Measurements from ENCODE around the gene IFIT5.

Gene IFIT5, protein sequence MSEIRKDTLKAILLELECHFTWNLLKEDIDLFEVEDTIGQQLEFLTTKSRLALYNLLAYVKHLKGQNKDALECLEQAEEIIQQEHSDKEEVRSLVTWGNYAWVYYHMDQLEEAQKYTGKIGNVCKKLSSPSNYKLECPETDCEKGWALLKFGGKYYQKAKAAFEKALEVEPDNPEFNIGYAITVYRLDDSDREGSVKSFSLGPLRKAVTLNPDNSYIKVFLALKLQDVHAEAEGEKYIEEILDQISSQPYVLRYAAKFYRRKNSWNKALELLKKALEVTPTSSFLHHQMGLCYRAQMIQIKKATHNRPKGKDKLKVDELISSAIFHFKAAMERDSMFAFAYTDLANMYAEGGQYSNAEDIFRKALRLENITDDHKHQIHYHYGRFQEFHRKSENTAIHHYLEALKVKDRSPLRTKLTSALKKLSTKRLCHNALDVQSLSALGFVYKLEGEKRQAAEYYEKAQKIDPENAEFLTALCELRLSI

DNA sequence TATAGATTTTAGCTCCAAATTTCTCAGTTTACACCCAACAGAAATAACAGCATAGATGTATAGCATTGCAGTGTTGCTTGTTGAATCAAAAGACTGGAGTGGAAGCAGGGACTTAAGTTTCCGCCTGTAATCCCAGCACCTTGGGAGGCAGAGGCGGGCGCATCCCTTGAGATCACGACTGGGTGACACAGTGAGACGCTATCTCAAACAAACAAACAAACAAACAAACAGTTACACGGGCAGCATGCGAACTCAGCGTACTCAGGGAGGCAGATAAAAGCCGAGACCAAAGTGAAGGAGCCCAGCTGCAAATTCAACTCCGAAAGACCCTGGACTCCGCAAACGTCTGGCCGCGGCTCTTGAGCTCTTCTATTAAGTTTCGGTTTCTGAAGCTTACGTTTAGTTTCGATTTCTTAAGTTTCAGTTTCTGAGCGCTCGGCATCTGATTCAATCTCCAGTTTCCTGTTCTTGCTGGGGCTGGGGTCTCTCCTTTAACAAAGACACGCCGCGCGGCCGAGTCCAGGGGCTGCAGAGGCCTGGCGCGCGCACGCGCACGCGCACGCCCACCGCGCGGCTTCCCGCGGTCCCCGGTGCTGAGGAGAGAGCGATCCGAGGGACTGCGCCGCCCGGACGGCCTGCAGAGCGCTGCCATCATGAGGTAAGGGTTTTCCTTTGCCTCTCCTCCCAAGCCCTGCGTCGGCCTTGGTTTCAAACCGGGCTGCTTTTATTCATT lies at the start of gene IFIT5:
Gene IFIT5 (plus strand): TSS at position 423 of the 733 bp plus-strand sequence. CDS start 231 bp downstream, at position 654.
- DNase-seq (ENCODE audit: low spot score), result peak; percentile 62
- peak within 1 kb of the TSS; percentile 90 for H3K4me3 Mint-ChIP-seq
- peak within 1 kb of the TSS; percentile 94 for H3K27ac Mint-ChIP-seq
- H3K9me3 Mint-ChIP-seq, result peaks cover 8% of the 10 kb centered on the region
- H3K36me3 Mint-ChIP-seq (ENCODE audit: low read depth), result peaks cover 37% of the 10 kb centered on the region
- H3K4me1 Mint-ChIP-seq (ENCODE audit: low read depth), result peaks cover 54% of the 10 kb centered on the region
- H3K27me3 Mint-ChIP-seq (ENCODE audit: low read depth), result peaks cover 12% of the 10 kb centered on the region

DNA sequence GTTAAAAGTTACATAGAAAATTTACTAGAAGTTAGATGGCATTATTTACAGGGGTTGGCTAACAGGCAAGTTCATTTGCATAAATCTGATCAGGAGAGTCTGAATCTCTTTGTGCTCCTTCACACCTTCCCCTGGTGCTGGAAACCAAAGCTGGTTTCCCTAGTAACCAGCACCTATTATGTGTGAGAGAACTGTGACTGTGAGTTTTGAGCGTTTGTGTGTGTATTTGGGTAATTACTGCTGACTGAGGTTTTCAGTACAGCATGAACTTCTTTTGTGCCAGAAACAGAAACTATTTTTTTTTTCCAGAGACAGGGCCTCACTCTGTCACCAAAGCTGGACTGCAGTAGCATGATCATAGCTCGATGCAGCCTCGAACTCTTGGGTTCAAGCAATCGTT lies 46.8 kb upstream of the IFIT5 start:
- Mint-ChIP-seq H3K27ac (no peak overlapping the region), H3K9me3 (no peaks in the 10 kb centered on the region), H3K4me3 (no peak overlapping the region), H3K4me1 (ENCODE audit: low read depth) (peaks cover 11% of the 10 kb centered on the region), H3K27me3 (ENCODE audit: low read depth) (peaks cover 24% of the 10 kb centered on the region), H3K36me3 (ENCODE audit: low read depth) (no peaks in the 10 kb centered on the region)
- DNase-seq (ENCODE audit: low spot score), result no peak

DNA sequence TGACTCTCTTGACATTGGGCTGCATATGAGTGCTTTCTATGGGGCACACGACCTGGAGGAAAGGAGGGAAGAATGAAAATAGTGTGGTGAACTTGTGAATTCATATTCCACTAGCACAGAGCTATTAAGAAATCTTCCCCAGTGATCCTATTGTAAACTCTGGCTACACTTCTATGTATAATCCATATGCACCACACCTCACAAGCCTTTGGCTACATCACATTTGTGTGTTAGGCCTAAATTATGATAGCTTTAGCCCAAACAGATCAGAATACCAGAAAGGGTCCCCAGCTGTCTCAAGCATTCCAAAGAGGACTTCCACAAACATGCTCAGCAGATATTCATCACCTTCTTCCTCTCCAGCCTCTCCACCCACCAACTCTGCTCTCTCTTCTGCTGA lies 46.2 kb upstream of the IFIT5 start:
- no peaks in the 10 kb centered on the region for H3K36me3 Mint-ChIP-seq (ENCODE audit: low read depth)
- no peak overlapping the region for H3K27ac Mint-ChIP-seq
- DNase-seq (ENCODE audit: low spot score), result no peak
- H3K27me3 Mint-ChIP-seq (ENCODE audit: low read depth), result peaks cover 29% of the 10 kb centered on the region
- H3K4me1 Mint-ChIP-seq (ENCODE audit: low read depth), result peaks cover 11% of the 10 kb centered on the region
- no peak overlapping the region for H3K4me3 Mint-ChIP-seq
- H3K9me3 Mint-ChIP-seq, result no peaks in the 10 kb centered on the region

DNA sequence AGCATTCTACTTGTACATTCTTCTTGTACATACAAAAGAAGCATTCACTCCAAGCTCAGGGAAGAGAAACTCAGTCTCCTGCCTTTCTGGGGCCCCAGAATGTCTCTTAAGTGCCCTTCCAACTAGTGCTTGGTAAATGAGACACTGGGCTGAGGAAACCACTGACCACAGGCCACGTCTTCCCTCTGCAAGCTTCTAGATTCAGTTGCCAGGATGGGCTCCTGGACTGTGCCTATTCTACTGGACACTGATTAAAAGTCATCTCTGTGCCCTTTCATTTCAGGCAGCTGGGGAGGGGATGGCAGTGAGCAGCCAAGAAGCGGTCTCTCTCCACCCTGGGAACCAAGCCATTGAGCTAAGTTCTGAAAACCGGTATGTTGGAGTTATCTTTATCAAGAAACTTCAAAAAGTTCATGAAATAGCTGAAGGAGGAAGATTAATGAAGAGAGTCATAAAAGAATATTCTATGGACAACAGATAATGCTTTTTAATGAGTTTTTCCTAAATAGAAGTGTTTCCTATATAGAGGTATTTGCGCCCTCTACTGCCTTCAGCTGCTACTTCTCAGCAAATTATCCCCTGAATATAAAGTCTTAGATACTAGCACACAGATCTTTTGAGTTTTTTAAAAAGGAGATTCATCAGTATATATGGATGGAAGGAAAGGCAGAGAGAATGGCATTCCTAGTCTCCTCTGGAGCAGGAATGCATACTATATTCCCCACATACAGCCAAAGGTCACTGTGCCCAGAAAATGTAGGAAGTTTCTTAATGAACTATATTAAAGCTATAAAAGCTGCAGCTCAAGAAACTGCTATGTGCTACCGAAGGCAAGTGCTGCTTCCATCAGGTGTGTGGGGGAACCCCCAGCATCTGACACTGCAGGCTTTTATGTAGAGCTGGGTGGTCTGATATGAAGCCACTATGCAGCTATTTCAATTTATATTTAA lies 44.9 kb upstream of the IFIT5 start:
- Mint-ChIP-seq H3K27me3 (ENCODE audit: low read depth) (peaks cover 33% of the 10 kb centered on the region), H3K27ac (no peak overlapping the region), H3K36me3 (ENCODE audit: low read depth) (no peaks in the 10 kb centered on the region), H3K4me3 (no peak overlapping the region), H3K9me3 (no peaks in the 10 kb centered on the region), H3K4me1 (ENCODE audit: low read depth) (peaks cover 7% of the 10 kb centered on the region)
- no peak for DNase-seq (ENCODE audit: low spot score)

DNA sequence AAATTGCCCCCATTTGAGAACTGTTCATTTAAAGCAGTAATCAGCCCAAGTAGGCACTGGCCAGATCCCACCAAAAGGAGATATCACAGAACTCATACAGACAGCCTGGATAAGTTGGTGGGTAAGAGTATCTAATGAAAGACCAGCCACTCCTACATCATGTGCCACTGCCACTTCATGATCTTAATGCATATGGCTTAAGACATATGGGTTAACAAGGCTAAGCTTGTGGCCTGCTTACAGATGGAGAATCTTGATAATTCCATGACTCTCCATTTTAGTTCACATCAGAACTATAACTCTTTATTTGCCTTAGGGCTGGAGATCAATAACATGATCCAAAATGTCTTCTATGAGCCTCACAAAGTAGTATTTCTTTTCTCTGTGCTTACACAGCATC lies 43.3 kb upstream of the IFIT5 start:
- H3K27ac Mint-ChIP-seq, result no peak overlapping the region
- peaks cover 2% of the 10 kb centered on the region for H3K4me1 Mint-ChIP-seq (ENCODE audit: low read depth)
- DNase-seq (ENCODE audit: low spot score), result no peak
- H3K9me3 Mint-ChIP-seq, result no peaks in the 10 kb centered on the region
- no peak overlapping the region for H3K4me3 Mint-ChIP-seq
- H3K27me3 Mint-ChIP-seq (ENCODE audit: low read depth), result peaks cover 28% of the 10 kb centered on the region
- H3K36me3 Mint-ChIP-seq (ENCODE audit: low read depth), result no peaks in the 10 kb centered on the region

DNA sequence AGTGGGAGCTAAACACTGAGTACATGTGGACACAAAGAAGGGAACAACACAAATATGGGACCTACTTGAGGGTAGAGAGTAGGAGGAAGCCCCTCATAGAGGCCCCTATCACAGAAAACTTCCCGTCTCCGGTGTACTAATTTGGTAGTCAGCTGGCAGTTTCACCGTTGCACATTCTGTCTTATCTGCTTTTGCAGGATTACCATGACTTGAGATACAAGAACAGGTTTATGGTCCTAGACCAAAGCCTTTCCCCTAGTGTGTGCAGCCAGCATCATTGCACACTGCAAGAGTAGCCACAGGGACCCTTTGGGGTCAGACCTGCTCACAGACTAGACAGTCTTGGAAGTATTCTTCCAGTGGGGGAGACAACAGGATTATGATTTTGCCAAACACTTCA lies 42.4 kb upstream of the IFIT5 start:
- peaks cover 30% of the 10 kb centered on the region for H3K27me3 Mint-ChIP-seq (ENCODE audit: low read depth)
- no peaks in the 10 kb centered on the region for H3K9me3 Mint-ChIP-seq
- H3K27ac Mint-ChIP-seq, result no peak overlapping the region
- H3K36me3 Mint-ChIP-seq (ENCODE audit: low read depth), result no peaks in the 10 kb centered on the region
- no peak overlapping the region for H3K4me3 Mint-ChIP-seq
- DNase-seq (ENCODE audit: low spot score), result no peak
- peaks cover 2% of the 10 kb centered on the region for H3K4me1 Mint-ChIP-seq (ENCODE audit: low read depth)

DNA sequence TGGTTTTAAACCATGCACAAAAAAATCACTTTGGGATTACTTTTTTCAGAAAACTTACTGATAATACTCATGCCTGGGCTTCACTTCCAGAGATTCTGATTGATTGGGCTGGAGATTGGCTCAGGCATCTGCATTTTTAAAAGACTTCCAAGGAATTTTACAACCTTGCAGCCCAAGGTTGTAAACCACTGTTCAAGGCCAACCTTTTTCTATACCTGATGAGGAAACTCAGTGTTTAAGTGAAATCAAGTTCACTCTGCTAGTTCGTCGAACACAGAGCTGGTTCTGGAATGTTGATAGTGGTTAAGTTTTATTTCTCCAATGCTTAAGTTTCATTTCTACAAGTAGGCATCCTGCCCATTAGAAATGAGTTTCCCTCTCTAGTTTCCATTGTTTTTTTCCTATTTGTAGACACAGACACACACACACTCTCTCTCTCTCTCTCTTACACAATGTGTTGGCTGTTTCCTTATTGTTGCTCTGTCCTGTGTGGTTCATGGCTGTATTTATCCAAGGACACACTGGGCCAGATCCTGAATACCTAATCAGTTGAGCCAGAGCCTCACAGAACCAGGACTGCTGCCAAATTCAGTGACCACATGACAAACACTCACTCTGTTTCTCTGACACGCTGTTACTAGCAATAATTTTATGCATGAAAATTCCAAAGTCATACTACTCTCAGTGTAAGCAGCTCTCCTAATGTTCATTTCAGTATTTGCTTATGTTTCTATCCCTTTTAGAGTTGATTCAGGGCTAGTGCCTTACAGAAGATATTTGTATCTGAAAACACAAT lies 40.3 kb upstream of the IFIT5 start:
- H3K27ac Mint-ChIP-seq, result no peak overlapping the region
- H3K36me3 Mint-ChIP-seq (ENCODE audit: low read depth), result no peaks in the 10 kb centered on the region
- H3K4me3 Mint-ChIP-seq, result no peak overlapping the region
- no peak for DNase-seq (ENCODE audit: low spot score)
- H3K27me3 Mint-ChIP-seq (ENCODE audit: low read depth), result peaks cover 32% of the 10 kb centered on the region
- H3K9me3 Mint-ChIP-seq, result no peaks in the 10 kb centered on the region
- H3K4me1 Mint-ChIP-seq (ENCODE audit: low read depth), result no peaks in the 10 kb centered on the region

DNA sequence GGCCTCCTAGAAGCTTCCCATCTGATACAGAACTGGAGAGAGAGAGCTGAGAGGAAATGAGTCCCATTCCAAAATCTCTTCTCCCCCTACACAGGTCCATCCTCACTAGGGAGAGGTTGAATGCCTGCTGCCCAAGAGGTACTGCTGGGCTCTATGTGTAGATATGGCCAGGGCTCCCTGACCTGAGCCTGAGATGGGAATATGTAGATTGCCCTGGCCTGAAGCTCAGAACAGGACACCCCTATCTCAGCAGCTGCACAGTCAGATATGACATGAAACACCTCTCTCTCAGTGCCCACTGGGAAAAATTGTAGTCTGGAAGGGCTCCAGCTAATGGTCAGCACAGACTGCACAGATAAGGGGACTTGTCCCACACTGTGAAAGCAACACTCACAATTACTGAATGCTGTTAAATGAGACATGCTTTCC lies 39.6 kb upstream of the IFIT5 start:
- H3K27ac Mint-ChIP-seq, result no peak overlapping the region
- peaks cover 32% of the 10 kb centered on the region for H3K27me3 Mint-ChIP-seq (ENCODE audit: low read depth)
- H3K36me3 Mint-ChIP-seq (ENCODE audit: low read depth), result no peaks in the 10 kb centered on the region
- H3K4me3 Mint-ChIP-seq, result no peak overlapping the region
- H3K4me1 Mint-ChIP-seq (ENCODE audit: low read depth), result no peaks in the 10 kb centered on the region
- no peak for DNase-seq (ENCODE audit: low spot score)
- H3K9me3 Mint-ChIP-seq, result no peaks in the 10 kb centered on the region

DNA sequence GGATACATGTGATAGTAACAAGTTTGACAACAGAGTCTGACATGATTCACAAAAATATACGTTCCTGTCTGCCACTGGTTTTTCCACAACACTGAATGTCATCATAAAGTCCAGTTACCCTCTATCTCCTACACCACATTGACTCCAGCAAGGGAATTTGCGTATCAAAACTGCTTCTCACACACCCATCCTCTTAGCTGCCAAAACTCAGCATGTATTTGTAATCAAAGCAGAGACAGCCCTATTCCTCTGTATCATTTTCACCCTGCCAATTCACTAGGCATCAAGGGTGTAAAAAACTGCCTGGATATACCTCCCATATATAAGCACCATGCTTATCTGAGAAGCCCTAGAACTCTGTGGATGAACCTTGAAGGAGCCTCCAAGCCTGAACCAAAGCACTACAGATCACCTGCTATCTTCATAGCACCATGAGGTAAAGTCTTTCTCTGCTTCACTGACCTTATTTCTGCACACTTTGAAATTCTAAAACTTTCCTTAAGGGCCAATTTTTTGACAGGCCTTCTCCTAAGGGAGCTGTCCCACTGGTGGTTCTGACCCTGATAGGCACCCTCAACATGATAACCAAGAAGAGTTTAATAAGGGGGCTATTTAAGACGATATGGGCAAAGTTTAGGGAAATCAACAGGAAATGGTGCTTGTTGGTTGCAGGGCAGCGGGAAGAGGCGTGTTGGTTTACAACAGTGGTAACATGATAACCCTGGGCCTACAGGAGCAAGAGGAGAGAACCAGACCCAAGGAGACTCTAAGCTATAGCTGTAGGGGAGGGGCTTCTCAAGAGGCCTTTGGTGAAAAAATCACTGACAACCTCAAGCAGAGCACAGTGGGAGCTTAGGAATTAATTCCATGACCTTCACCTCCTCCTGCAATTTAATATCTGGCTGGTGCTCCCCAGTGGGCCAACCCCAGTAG lies 36.4 kb upstream of the IFIT5 start, which contains the start of gene IFIT1B:
Gene IFIT1B (plus strand): TSS at position 352 of the 933 bp plus-strand sequence. CDS start 80 bp downstream, at position 432.
- Mint-ChIP-seq H3K36me3 (ENCODE audit: low read depth) (no peaks in the 10 kb centered on the region), H3K4me1 (ENCODE audit: low read depth) (no peaks in the 10 kb centered on the region), H3K9me3 (no peaks in the 10 kb centered on the region), H3K27ac (no peak within 1 kb of the TSS), H3K4me3 (no peak within 1 kb of the TSS), H3K27me3 (ENCODE audit: low read depth) (peaks cover 22% of the 10 kb centered on the region)
- DNase-seq (ENCODE audit: low spot score), result no peak

DNA sequence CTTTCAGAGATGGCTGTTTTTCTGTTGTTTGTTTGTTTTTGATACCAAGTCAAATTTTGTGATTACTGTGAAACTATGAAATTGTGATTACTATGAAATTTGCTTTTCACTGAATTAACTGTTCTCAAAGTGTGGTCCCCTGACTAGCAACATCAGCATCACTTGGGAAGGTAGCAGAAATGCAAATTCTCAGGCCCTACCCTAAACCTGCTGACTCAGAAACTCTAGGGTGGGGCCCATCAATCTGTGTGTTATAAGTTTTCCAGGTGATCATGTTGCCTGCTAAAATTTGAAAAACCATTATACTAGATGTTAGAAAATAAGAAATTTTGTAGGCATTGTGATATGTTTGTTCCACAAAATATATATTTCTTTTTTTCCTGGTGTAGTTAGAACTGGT lies 35.3 kb upstream of the IFIT5 start:
- H3K4me1 Mint-ChIP-seq (ENCODE audit: low read depth), result no peaks in the 10 kb centered on the region
- peaks cover 23% of the 10 kb centered on the region for H3K27me3 Mint-ChIP-seq (ENCODE audit: low read depth)
- no peaks in the 10 kb centered on the region for H3K36me3 Mint-ChIP-seq (ENCODE audit: low read depth)
- no peak overlapping the region for H3K27ac Mint-ChIP-seq
- H3K9me3 Mint-ChIP-seq, result no peaks in the 10 kb centered on the region
- DNase-seq (ENCODE audit: low spot score), result no peak
- H3K4me3 Mint-ChIP-seq, result no peak overlapping the region

DNA sequence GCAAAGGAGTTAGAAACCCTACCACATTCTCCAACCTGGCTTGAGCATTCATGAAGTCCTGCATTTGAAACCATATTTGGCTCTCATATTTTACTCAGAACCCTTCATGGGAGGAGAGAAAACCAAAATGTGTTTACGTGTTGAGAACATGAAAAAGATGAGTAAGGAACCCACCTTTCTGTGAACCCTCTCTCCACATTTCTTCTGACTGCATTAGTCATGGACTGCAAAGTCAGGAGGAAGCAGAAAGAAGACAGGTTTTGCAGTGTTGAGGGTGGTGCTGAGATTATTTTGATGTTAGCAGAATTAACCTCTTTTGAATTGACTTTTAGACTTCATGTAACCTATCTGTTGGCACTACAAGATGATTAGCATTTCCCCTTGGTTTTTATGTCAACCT lies 31.6 kb upstream of the IFIT5 start:
- H3K4me3 Mint-ChIP-seq, result no peak overlapping the region
- no peak overlapping the region for H3K27ac Mint-ChIP-seq
- H3K27me3 Mint-ChIP-seq (ENCODE audit: low read depth), result peaks cover 30% of the 10 kb centered on the region
- no peaks in the 10 kb centered on the region for H3K36me3 Mint-ChIP-seq (ENCODE audit: low read depth)
- DNase-seq (ENCODE audit: low spot score), result no peak
- no peaks in the 10 kb centered on the region for H3K9me3 Mint-ChIP-seq
- no peaks in the 10 kb centered on the region for H3K4me1 Mint-ChIP-seq (ENCODE audit: low read depth)
